Breast epithelium (tissue), 4 donors: ENCODE measurements around the gene RNMT. TPM values are rescaled to one million over a fixed set of nuclear protein-coding genes. Genes with fewer than 3 reads are reported as not detected.

Experiments
- DNase-seq, 2 donors: peaks; one replicate each; pipeline ENCODE4 v3.0.0-alpha.2; 2019; ENCODE audit warnings: low spot score in 2 of 2
- H3K27ac ChIP-seq, 2 donors: fragments of 200-600 bp; sonication (generic) in 1 of 2; one replicate each; pipeline ENCODE4 v1.5.1; 2016 to 2019; ENCODE audit warnings: mild to moderate bottlenecking in 1 of 2
- H3K27me3 ChIP-seq, 2 donors: fragments of 200-600 bp; sonication (generic) in 1 of 2; one replicate each; pipeline versions ENCODE4 v1.5.1 to v1.6.0; 2017 to 2019; ENCODE audit warnings: control low read depth in 1 of 2, mild to moderate bottlenecking in 1 of 2
- H3K36me3 ChIP-seq: fragments of 200-600 bp; one replicate; pipeline ENCODE4 v1.5.1; 2019
- H3K4me1 ChIP-seq, 2 donors: fragments of 200-600 bp; sonication (generic); one replicate each; pipeline ENCODE4 v1.5.1; 2016 to 2019; ENCODE audit warnings: control low read depth in 1 of 2
- H3K4me3 ChIP-seq, 3 donors: fragments of 200-600 bp; sonication (generic); 1 replicate in 2 of 3; 2 replicates in 1 of 3; pipeline ENCODE4 v1.5.1; 2016 to 2019; ENCODE audit warnings: mild to moderate bottlenecking in 3 of 3, moderate library complexity in 2 of 3
- H3K9me3 ChIP-seq, 2 donors: fragments of 200-600 bp; sonication (generic) in 1 of 2; one replicate each; pipeline ENCODE4 v1.5.1; 2016 to 2019; ENCODE audit warnings: control low read depth in 1 of 2
- CTCF ChIP-seq, 3 donors: fragments of 450-650 bp; IDR thresholded peaks; one replicate each; pipeline ENCODE4 v1.5.1; 2016 to 2017; ENCODE audit warnings: antibody characterized with exemption in 3 of 3, mild to moderate bottlenecking in 3 of 3, moderate library complexity in 3 of 3
- POLR2A ChIP-seq: fragments of 450-650 bp; IDR thresholded peaks from one replicate; pipeline ENCODE4 v1.6.1; 2016; ENCODE audit warnings: antibody characterized with exemption, mild to moderate bottlenecking, moderate library complexity
- POLR2AphosphoS5 ChIP-seq, 3 donors: sonication (generic); formaldehyde crosslinking; IDR thresholded peaks; one replicate each; pipeline ENCODE4 v1.6.1; 2017; ENCODE audit warnings: antibody characterized with exemption in 3 of 3
- intact Hi-C: fragments of 100-400 bp; cut with DNase I; formaldehyde crosslinking; loops from one replicate; pipeline ENCODE4 v1.15.1; 2023; ENCODE audit warnings: low total_unique reads
- total RNA-seq, 3 donors: library from RNA; depleted of rRNA; stranded (reverse); fragments of >200 nt; gene quantifications; one replicate each; pipeline ENCODE4 v1.1.0, GENCODE V29; 2016

The RNMT gene
- total RNA-seq, 3 donors from 2014 or later: 20.5 to 36.0 (median 23.9) TPM

- H3K9me3 ChIP-seq: no peaks in the 10 kb centered on the region
- no peak for DNase-seq
- no peaks in the 10 kb centered on the region for H3K36me3 ChIP-seq
- TF ChIP-seq POLR2AphosphoS5 (IDR thresholded peaks at IDR 0.05) (no peak), POLR2A (no peak), CTCF (IDR thresholded peaks at IDR 0.05) (no peak)
- H3K4me3 ChIP-seq: no peak overlapping the region
- intact Hi-C loops: no loop called here
- H3K27me3 ChIP-seq: no peaks in the 10 kb centered on the region
- no peak overlapping the region for H3K27ac ChIP-seq
- no peaks in the 10 kb centered on the region for H3K4me1 ChIP-seq
Observed at GRCh38 chr18:13804305-13804704, 77.8 kb downstream of the RNMT start.

- TF ChIP-seq CTCF (IDR thresholded peaks at IDR 0.05) (no peak), POLR2AphosphoS5 (IDR thresholded peaks at IDR 0.05) (no peak), POLR2A (no peak)
- Histone ChIP-seq H3K36me3 (no peaks in the 10 kb centered on the region), H3K27ac (no peak overlapping the region), H3K9me3 (no peaks in the 10 kb centered on the region), H3K4me3 (no peak overlapping the region), H3K27me3 (no peaks in the 10 kb centered on the region), H3K4me1 (no peaks in the 10 kb centered on the region)
- intact Hi-C loops: no loop called here
- no peak for DNase-seq
Observed at GRCh38 chr18:13808294-13809042, 82.0 kb downstream of the RNMT start.

- H3K4me3 ChIP-seq: no peak overlapping the region
- intact Hi-C loops: no loop called here
- H3K36me3 ChIP-seq: no peaks in the 10 kb centered on the region
- no peaks in the 10 kb centered on the region for H3K4me1 ChIP-seq
- no peak overlapping the region for H3K27ac ChIP-seq
- no peak for DNase-seq
- TF ChIP-seq POLR2AphosphoS5 (IDR thresholded peaks at IDR 0.05) (no peak), POLR2A (no peak), CTCF (IDR thresholded peaks at IDR 0.05) (no peak)
- H3K27me3 ChIP-seq: no peaks in the 10 kb centered on the region
- H3K9me3 ChIP-seq: no peaks in the 10 kb centered on the region
Observed at GRCh38 chr18:13809043-13809430, 82.6 kb downstream of the RNMT start.

GRCh38 chr18:13809531-13810255 lies 83.2 kb downstream of the RNMT start:
- Histone ChIP-seq H3K36me3 (no peaks in the 10 kb centered on the region), H3K4me1 (no peaks in the 10 kb centered on the region), H3K27me3 (no peaks in the 10 kb centered on the region), H3K9me3 (no peaks in the 10 kb centered on the region), H3K27ac (no peak overlapping the region), H3K4me3 (no peak overlapping the region)
- no peak for DNase-seq
- intact Hi-C loops: no loop called here
- TF ChIP-seq CTCF (IDR thresholded peaks at IDR 0.05): no peak
- TF ChIP-seq POLR2AphosphoS5 (IDR thresholded peaks at IDR 0.05): no peak
- no peak for TF ChIP-seq POLR2A

- no peaks in the 10 kb centered on the region for H3K9me3 ChIP-seq
- DNase-seq: no peak
- TF ChIP-seq POLR2AphosphoS5 (IDR thresholded peaks at IDR 0.05) (no peak), POLR2A (no peak), CTCF (IDR thresholded peaks at IDR 0.05) (no peak)
- H3K27me3 ChIP-seq: no peaks in the 10 kb centered on the region
- intact Hi-C loops: no loop called here
- no peak overlapping the region for H3K4me3 ChIP-seq
- no peak overlapping the region for H3K27ac ChIP-seq
- H3K4me1 ChIP-seq: no peaks in the 10 kb centered on the region
- no peaks in the 10 kb centered on the region for H3K36me3 ChIP-seq
Observed at GRCh38 chr18:13810950-13811485, 84.5 kb downstream of the RNMT start.
